ENCODE results near the gene KRTAP19-4.

KRTAP19-4 gene

GRCh38 chr21:30497065-30497464 is at the start of gene KRTAP19-4:
Gene KRTAP19-4, minus strand, starts transcription at chr21:30497165. Its CDS starts 55 bp downstream, at chr21:30497110.
- DNase-seq, result no peak

GRCh38 chr21:30541764-30542163 is 44.8 kb upstream of the KRTAP19-4 start, which contains the start of gene KRTAP19-6:
Gene KRTAP19-6, minus strand, starts transcription at chr21:30541864. Its CDS starts 31 bp downstream, at chr21:30541833.
- no peak for DNase-seq

GRCh38 chr21:30518876-30519275 is 21.9 kb upstream of the KRTAP19-4 start:
- no peak for DNase-seq

- no peak for DNase-seq
These were observed 18.7 kb upstream of the KRTAP19-4 start for GRCh38 chr21:30515681-30516080.

GRCh38 chr21:30505621-30506205 is 8.7 kb upstream of the KRTAP19-4 start:
- peak; percentile 2 for DNase-seq

GRCh38 chr21:30502041-30502440 is 5.1 kb upstream of the KRTAP19-4 start, which contains the start of gene KRTAP19-5:
Gene KRTAP19-5, minus strand, starts transcription at chr21:30502141. Its CDS starts 51 bp downstream, at chr21:30502090.
- no peak for DNase-seq

GRCh38 chr21:30491963-30492428 is 5.0 kb downstream of the KRTAP19-4 start, which contains the start of gene KRTAP19-3:
Gene KRTAP19-3, minus strand, starts transcription at chr21:30492013. Its CDS starts 56 bp downstream, at chr21:30491957.
- no peak for DNase-seq

- no peak for DNase-seq
These were observed 9.6 kb downstream of the KRTAP19-4 start, which contains the start of gene KRTAP19-2 for GRCh38 chr21:30487336-30487735. Gene KRTAP19-2, minus strand, starts transcription at chr21:30487436. Its CDS starts 88 bp downstream, at chr21:30487348.

GRCh38 chr21:30486180-30486579 is 10.8 kb downstream of the KRTAP19-4 start:
- no peak for DNase-seq

- DNase-seq, result no peak
These were observed 14.8 kb downstream of the KRTAP19-4 start for GRCh38 chr21:30482130-30482529.

GRCh38 chr21:30480145-30480544 is 16.8 kb downstream of the KRTAP19-4 start, which contains the start of gene KRTAP19-1:
Gene KRTAP19-1, minus strand, starts transcription at chr21:30480367. Its CDS starts 50 bp downstream, at chr21:30480317.
- DNase-seq, result no peak

- DNase-seq, result no peak
These were observed 17.7 kb downstream of the KRTAP19-4 start for GRCh38 chr21:30479259-30479658.

- DNase-seq, result no peak
These were observed 19.0 kb downstream of the KRTAP19-4 start for GRCh38 chr21:30478004-30478403.

- no peak for DNase-seq
These were observed 27.9 kb downstream of the KRTAP19-4 start for GRCh38 chr21:30468900-30469714.

- DNase-seq, result no peak
These were observed 33.3 kb downstream of the KRTAP19-4 start for GRCh38 chr21:30463713-30464112.

- no peak for DNase-seq
These were observed 48.5 kb downstream of the KRTAP19-4 start for GRCh38 chr21:30448514-30448913.

GRCh38 chr21:30447056-30447455 is 49.9 kb downstream of the KRTAP19-4 start:
- no peak for DNase-seq

Data from NCI-H2081 treated with DMSO at 0.1 percent for 48 hours (cell line).